ENCODE data around the gene RNF144B. TPM values are rescaled to one million over a fixed set of nuclear protein-coding genes. Genes with fewer than 3 reads are reported as not detected.

The RNF144B gene
- total RNA-seq, 1 donor from 2014 or later, result 7.2 TPM

DNA sequence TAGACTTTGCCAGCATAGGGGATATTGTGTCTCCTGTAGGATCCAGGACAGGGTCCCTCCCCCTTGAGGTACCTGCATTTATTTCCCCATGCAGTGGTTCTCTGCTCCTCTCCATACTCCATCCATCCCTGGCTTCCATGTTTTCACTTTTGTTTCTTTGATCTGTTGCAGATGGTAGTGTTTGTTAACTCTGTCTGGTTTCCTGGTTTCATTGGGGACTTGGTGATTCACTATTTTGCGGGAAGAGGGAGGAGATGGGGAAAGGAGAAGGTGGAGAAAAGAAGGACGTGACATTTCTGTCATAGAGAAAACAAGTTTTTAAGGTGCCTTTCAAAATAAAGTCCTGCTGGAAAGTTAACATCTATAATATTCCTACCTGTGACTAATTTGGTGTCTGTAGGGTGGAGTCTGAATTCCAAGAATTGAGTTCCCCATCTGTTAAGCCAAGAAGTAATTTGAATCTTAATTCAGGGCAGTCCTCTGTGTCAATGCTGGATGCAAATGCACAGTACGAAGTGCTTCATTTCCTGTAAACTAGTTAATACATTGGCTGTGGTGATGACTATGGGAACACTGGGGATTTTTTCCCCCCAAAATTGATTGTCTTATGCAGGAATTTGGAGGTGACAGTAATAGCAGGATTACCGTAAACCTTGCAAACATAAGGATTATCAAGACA lies 6.9 kb upstream of the RNF144B start:
- no peak overlapping the region for H2AFZ ChIP-seq (ENCODE audit: low read depth, low read length)
- H3K36me3 Mint-ChIP-seq (ENCODE audit: low read depth, unreplicated experiment), result no peaks in the 10 kb centered on the region

DNA sequence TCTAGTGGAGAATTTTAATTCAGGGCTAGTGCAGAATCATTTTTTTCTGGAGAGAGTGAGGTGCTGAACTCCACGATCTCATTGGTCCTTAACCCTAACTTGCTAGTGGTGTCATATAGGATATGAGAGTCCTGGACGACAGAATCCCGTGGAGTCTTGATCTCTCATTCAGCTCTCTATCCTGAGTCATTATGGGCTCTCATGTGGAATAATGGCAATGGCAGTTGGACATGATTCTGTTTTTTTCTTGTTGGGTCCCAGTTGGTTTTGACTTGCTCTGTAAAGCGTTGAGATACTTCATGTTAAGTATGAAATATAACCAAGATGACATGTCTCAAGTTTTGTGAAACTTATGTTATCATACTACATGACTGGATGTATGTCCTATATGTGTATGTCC lies 6.3 kb upstream of the RNF144B start:
- no peak overlapping the region for H3K27ac ChIP-seq (ENCODE audit: low read depth, low read length)
- H3K4me2 ChIP-seq (ENCODE audit: low read length), result no peak overlapping the region
- no peaks in the 10 kb centered on the region for H4K20me1 ChIP-seq (ENCODE audit: insufficient read depth, low read length)
- no peaks in the 10 kb centered on the region for H3K79me2 ChIP-seq (ENCODE audit: insufficient read depth, low read length)
- no peaks in the 10 kb centered on the region for H3K9me3 ChIP-seq (ENCODE audit: insufficient read depth, low read depth, low read length)
- no peaks in the 10 kb centered on the region for H3K36me3 ChIP-seq (ENCODE audit: insufficient read depth, low read length)
- no peak overlapping the region for H3K27ac Mint-ChIP-seq (ENCODE audit: unreplicated experiment)
- no peaks in the 10 kb centered on the region for H3K4me1 ChIP-seq (ENCODE audit: insufficient read depth, low read length)
- no peaks in the 10 kb centered on the region for H3K27me3 ChIP-seq (ENCODE audit: insufficient read depth, low read length)
- no peak overlapping the region for H3K4me3 Mint-ChIP-seq (ENCODE audit: unreplicated experiment)
- FAIRE-seq (no peak), DNase-seq (ENCODE audit: low read depth) (no peak)
- TF ChIP-seq EZH2 (IDR thresholded peaks at IDR 0.05; ENCODE audit: insufficient read depth, low read length), result no peak
- TF ChIP-seq, protein P1, sequence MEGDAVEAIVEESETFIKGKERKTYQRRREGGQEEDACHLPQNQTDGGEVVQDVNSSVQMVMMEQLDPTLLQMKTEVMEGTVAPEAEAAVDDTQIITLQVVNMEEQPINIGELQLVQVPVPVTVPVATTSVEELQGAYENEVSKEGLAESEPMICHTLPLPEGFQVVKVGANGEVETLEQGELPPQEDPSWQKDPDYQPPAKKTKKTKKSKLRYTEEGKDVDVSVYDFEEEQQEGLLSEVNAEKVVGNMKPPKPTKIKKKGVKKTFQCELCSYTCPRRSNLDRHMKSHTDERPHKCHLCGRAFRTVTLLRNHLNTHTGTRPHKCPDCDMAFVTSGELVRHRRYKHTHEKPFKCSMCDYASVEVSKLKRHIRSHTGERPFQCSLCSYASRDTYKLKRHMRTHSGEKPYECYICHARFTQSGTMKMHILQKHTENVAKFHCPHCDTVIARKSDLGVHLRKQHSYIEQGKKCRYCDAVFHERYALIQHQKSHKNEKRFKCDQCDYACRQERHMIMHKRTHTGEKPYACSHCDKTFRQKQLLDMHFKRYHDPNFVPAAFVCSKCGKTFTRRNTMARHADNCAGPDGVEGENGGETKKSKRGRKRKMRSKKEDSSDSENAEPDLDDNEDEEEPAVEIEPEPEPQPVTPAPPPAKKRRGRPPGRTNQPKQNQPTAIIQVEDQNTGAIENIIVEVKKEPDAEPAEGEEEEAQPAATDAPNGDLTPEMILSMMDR (IDR thresholded peaks at IDR 0.05; ENCODE audit: insufficient read depth, low read depth, low read length), result no peak
- H2AFZ ChIP-seq (ENCODE audit: low read depth, low read length), result no peak overlapping the region
- H3K36me3 Mint-ChIP-seq (ENCODE audit: low read depth, unreplicated experiment), result no peaks in the 10 kb centered on the region
- no peaks in the 10 kb centered on the region for H3K27me3 Mint-ChIP-seq (ENCODE audit: low read depth, unreplicated experiment)
- no peak overlapping the region for H3K4me3 ChIP-seq (ENCODE audit: insufficient read depth, low read depth, low read length)
- no peak overlapping the region for H3K9ac ChIP-seq (ENCODE audit: low read length)
- H3K4me1 Mint-ChIP-seq (ENCODE audit: low read depth, unreplicated experiment), result no peaks in the 10 kb centered on the region
- H3K9me3 Mint-ChIP-seq (ENCODE audit: unreplicated experiment), result no peaks in the 10 kb centered on the region

More for the DNA sequence above, 6.9 kb upstream of the RNF144B start:
- H3K27me3 ChIP-seq (ENCODE audit: insufficient read depth, low read length), result no peaks in the 10 kb centered on the region
- no peak overlapping the region for H3K27ac Mint-ChIP-seq (ENCODE audit: unreplicated experiment)
- H3K27ac ChIP-seq (ENCODE audit: low read depth, low read length), result no peak overlapping the region
- H3K9me3 ChIP-seq (ENCODE audit: insufficient read depth, low read depth, low read length), result no peaks in the 10 kb centered on the region
- H3K4me3 Mint-ChIP-seq (ENCODE audit: unreplicated experiment), result no peak overlapping the region
- no peak overlapping the region for H3K4me2 ChIP-seq (ENCODE audit: low read length)
- FAIRE-seq (peak; percentile 5), DNase-seq (ENCODE audit: low read depth) (no peak)
- no peak overlapping the region for H3K9ac ChIP-seq (ENCODE audit: low read length)
- no peak overlapping the region for H3K4me3 ChIP-seq (ENCODE audit: insufficient read depth, low read depth, low read length)
- no peaks in the 10 kb centered on the region for H3K4me1 Mint-ChIP-seq (ENCODE audit: low read depth, unreplicated experiment)
- no peak for TF ChIP-seq EZH2 (IDR thresholded peaks at IDR 0.05; ENCODE audit: insufficient read depth, low read length)
- TF ChIP-seq, protein P1 (IDR thresholded peaks at IDR 0.05; ENCODE audit: insufficient read depth, low read depth, low read length), result no peak
- H3K27me3 Mint-ChIP-seq (ENCODE audit: low read depth, unreplicated experiment), result no peaks in the 10 kb centered on the region
- H3K36me3 ChIP-seq (ENCODE audit: insufficient read depth, low read length), result no peaks in the 10 kb centered on the region
- H4K20me1 ChIP-seq (ENCODE audit: insufficient read depth, low read length), result no peaks in the 10 kb centered on the region
- H3K4me1 ChIP-seq (ENCODE audit: insufficient read depth, low read length), result no peaks in the 10 kb centered on the region
- H3K9me3 Mint-ChIP-seq (ENCODE audit: unreplicated experiment), result no peaks in the 10 kb centered on the region
- no peaks in the 10 kb centered on the region for H3K79me2 ChIP-seq (ENCODE audit: insufficient read depth, low read length)

DNA sequence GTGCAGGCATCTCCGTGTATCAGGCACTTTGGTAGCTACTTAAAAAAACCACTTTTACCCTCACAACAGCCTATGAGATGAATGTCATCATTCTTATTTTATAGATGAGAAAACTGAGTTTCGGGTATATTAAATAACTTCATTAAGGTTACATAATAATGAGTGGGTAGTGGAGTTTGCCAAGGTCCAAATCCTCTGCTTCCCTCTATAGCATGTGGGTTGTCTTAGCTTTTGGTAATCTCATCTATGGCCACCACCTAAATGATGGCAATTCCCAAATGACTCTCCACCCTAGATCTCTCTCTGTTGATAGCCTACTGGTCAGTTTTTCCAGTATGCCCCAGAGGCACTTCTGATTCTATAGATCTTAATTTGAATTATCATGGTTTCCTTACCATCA lies 3.7 kb upstream of the RNF144B start:
- Histone ChIP-seq H4K20me1 (ENCODE audit: insufficient read depth, low read length) (no peaks in the 10 kb centered on the region), H3K4me3 (ENCODE audit: insufficient read depth, low read depth, low read length) (no peak overlapping the region), H3K27me3 (ENCODE audit: insufficient read depth, low read length) (no peaks in the 10 kb centered on the region), H3K4me1 (ENCODE audit: insufficient read depth, low read length) (peaks cover 3% of the 10 kb centered on the region), H3K9me3 (ENCODE audit: insufficient read depth, low read depth, low read length) (no peaks in the 10 kb centered on the region), H3K9ac (ENCODE audit: low read length) (no peak overlapping the region), H3K36me3 (ENCODE audit: insufficient read depth, low read length) (no peaks in the 10 kb centered on the region), H3K4me2 (ENCODE audit: low read length) (no peak overlapping the region), H3K79me2 (ENCODE audit: insufficient read depth, low read length) (no peaks in the 10 kb centered on the region), H2AFZ (ENCODE audit: low read depth, low read length) (no peak overlapping the region), H3K27ac (ENCODE audit: low read depth, low read length) (no peak overlapping the region)
- no peaks in the 10 kb centered on the region for H3K36me3 Mint-ChIP-seq (ENCODE audit: low read depth, unreplicated experiment)
- no peak for FAIRE-seq
- DNase-seq (ENCODE audit: low read depth), result no peak
- H3K4me3 Mint-ChIP-seq (ENCODE audit: unreplicated experiment), result no peak overlapping the region
- peaks cover 16% of the 10 kb centered on the region for H3K4me1 Mint-ChIP-seq (ENCODE audit: low read depth, unreplicated experiment)
- no peak overlapping the region for H3K27ac Mint-ChIP-seq (ENCODE audit: unreplicated experiment)
- H3K27me3 Mint-ChIP-seq (ENCODE audit: low read depth, unreplicated experiment), result no peaks in the 10 kb centered on the region
- H3K9me3 Mint-ChIP-seq (ENCODE audit: unreplicated experiment), result no peaks in the 10 kb centered on the region
- no peak for TF ChIP-seq EZH2 (IDR thresholded peaks at IDR 0.05; ENCODE audit: insufficient read depth, low read length)
- TF ChIP-seq, protein P1 (IDR thresholded peaks at IDR 0.05; ENCODE audit: insufficient read depth, low read depth, low read length), result no peak

Measured in astrocyte (in vitro differentiated cells and primary cell).